ENCODE data around the gene SMIM14. TPM values are rescaled to one million over a fixed set of nuclear protein-coding genes. Genes with fewer than 3 reads are reported as not detected.

SMIM14 gene
- total and polyA plus RNA-seq, 12 donors: 5.4 to 15.2 (median 11.6) TPM

- Histone ChIP-seq H3K4me3 (no peak overlapping the region), H3K9me3 (peaks cover 0 to 7% (median 0%) of the 10 kb centered on the region in 11 donors), H3K4me1 (no peaks in the 10 kb centered on the region), H3K27ac (no peak overlapping the region), H3K27me3 (no peaks in the 10 kb centered on the region), H3K36me3 (peaks cover 0 to 16% (median 6%) of the 10 kb centered on the region in 9 donors)
- TF ChIP-seq, protein P1, sequence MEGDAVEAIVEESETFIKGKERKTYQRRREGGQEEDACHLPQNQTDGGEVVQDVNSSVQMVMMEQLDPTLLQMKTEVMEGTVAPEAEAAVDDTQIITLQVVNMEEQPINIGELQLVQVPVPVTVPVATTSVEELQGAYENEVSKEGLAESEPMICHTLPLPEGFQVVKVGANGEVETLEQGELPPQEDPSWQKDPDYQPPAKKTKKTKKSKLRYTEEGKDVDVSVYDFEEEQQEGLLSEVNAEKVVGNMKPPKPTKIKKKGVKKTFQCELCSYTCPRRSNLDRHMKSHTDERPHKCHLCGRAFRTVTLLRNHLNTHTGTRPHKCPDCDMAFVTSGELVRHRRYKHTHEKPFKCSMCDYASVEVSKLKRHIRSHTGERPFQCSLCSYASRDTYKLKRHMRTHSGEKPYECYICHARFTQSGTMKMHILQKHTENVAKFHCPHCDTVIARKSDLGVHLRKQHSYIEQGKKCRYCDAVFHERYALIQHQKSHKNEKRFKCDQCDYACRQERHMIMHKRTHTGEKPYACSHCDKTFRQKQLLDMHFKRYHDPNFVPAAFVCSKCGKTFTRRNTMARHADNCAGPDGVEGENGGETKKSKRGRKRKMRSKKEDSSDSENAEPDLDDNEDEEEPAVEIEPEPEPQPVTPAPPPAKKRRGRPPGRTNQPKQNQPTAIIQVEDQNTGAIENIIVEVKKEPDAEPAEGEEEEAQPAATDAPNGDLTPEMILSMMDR (IDR thresholded peaks at IDR 0.05): no peak
- ATAC-seq (no peak), DNase-seq (no peak)
- intact Hi-C loops (cut with DNase I): no loop called here
- WGBS, 2 donors: 87 to 88% methylated on average over 3 of the region's 3 CpGs
Observed at GRCh38 chr4:39587881-39588280, 50.8 kb downstream of the SMIM14 start.

DNA sequence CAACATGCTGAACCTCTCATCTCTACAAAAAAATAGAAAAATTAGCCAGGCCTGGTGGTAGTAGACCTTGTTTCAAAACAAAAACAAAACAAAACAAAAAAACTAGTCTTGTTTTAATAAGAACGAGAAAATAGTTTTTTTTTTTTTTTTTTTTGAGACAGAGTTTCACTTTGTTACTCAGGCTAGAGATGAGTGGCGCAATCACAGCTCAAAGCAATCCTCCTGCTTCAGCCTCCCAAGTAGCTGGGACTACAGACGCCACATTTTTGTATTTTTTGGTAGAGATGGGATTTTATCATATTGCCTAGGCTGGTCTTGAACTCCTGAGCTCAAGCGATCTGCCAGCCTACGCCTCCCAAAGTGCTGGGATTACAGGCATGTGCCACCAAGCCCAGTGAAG, 63.7 kb downstream of the SMIM14 start:
- ATAC-seq (no peak), DNase-seq (no peak)
- 97 to 98% methylated on average over 5 of the region's 5 CpGs for whole genome bisulfite sequencing, 2 donors
- H3K27me3 ChIP-seq: no peaks in the 10 kb centered on the region
- TF ChIP-seq, protein P1 (IDR thresholded peaks at IDR 0.05): no peak
- H3K4me3 ChIP-seq: no peak overlapping the region
- no peaks in the 10 kb centered on the region for H3K9me3 ChIP-seq
- intact Hi-C loops (cut with DNase I): no loop called here
- no peak overlapping the region for H3K27ac ChIP-seq
- H3K4me1 ChIP-seq: peaks cover 0 to 5% (median 0%) of the 10 kb centered on the region in 9 donors
- peaks cover 0 to 24% (median 0%) of the 10 kb centered on the region in 9 donors for H3K36me3 ChIP-seq

- no peaks in the 10 kb centered on the region for H3K27me3 ChIP-seq
- TF ChIP-seq, protein P1 (IDR thresholded peaks at IDR 0.05): no peak
- peaks cover 0 to 42% (median 3%) of the 10 kb centered on the region in 9 donors for H3K36me3 ChIP-seq
- H3K9me3 ChIP-seq: no peaks in the 10 kb centered on the region
- WGBS, 2 donors: 89 to 96% methylated on average over 6 of the region's 6 CpGs
- no peak overlapping the region for H3K27ac ChIP-seq
- no peak for ATAC-seq
- DNase-seq: no peak
- intact Hi-C loops (cut with DNase I): no loop called here
- H3K4me1 ChIP-seq: peaks cover 0 to 5% (median 0%) of the 10 kb centered on the region in 9 donors
- no peak overlapping the region for H3K4me3 ChIP-seq
Observed at GRCh38 chr4:39571504-39571903, 67.2 kb downstream of the SMIM14 start.

- H3K4me3 ChIP-seq: no peak overlapping the region
- peaks cover 0 to 2% (median 0%) of the 10 kb centered on the region in 9 donors for H3K4me1 ChIP-seq
- peaks cover 0 to 42% (median 3%) of the 10 kb centered on the region in 9 donors for H3K36me3 ChIP-seq
- no peaks in the 10 kb centered on the region for H3K9me3 ChIP-seq
- TF ChIP-seq, protein P1 (IDR thresholded peaks at IDR 0.05): no peak
- 94 to 99% methylated on average over 4 of the region's 4 CpGs for WGBS, 2 donors
- no peaks in the 10 kb centered on the region for H3K27me3 ChIP-seq
- intact Hi-C loops (cut with DNase I): no loop called here
- ATAC-seq: no peak
- no peak overlapping the region for H3K27ac ChIP-seq
- no peak for DNase-seq
Observed at GRCh38 chr4:39571054-39571453, 67.6 kb downstream of the SMIM14 start.

Measured in heart right ventricle (tissue), 16 donors.